Gastroesophageal sphincter (tissue), 3 donors: Measurements from ENCODE around the gene UHRF1.

Experiments used
- CTCF ChIP-seq, 4 experiments: fragments of 200-600 bp in 2 of 4; fragments of 450-650 bp in 2 of 4; sonication (generic) in 1 of 4; IDR thresholded peaks; one replicate each; pipeline ENCODE4 v1.5.1; 2017 to 2019; ENCODE audit warnings: antibody characterized with exemption in 4 of 4, mild to moderate bottlenecking in 2 of 4, moderate library complexity in 2 of 4
- EP300 ChIP-seq: sonication (generic); formaldehyde crosslinking; IDR thresholded peaks from one replicate; pipeline ENCODE4 v1.6.1; 2017; ENCODE audit warnings: antibody characterized with exemption, mild to moderate bottlenecking
- POLR2A ChIP-seq, 2 donors: fragments of 450-650 bp; IDR thresholded peaks; one replicate each; pipeline ENCODE4 v1.6.1; 2017; ENCODE audit warnings: antibody characterized with exemption in 2 of 2, mild to moderate bottlenecking in 2 of 2, moderate library complexity in 1 of 2
- POLR2AphosphoS5 ChIP-seq: sonication (generic); formaldehyde crosslinking; IDR thresholded peaks from one replicate; pipeline ENCODE4 v1.6.1; 2017; ENCODE audit warnings: antibody characterized with exemption

DNA sequence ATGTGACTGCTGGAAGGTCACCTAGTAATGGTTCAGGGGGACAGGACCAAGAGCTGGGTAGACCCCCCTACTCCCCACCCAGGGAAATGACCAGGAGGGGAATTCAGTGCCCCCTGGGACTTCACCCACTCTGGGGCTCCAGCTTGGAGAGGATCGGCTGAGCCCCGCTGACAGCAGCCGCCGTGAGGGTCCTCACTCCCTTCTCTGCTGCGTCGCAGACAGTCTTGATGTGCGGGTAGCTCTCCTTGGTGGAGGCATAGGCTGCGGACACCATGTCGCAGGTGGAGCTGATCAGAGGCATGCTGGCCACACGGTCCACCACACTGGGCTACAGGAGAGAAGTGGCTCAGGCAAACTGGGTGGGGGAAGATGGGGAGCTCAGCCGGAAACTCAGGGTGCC is 49.6 kb upstream of the UHRF1 start:
- TF ChIP-seq CTCF (IDR thresholded peaks at IDR 0.05) = no peak
- TF ChIP-seq POLR2A (IDR thresholded peaks at IDR 0.05) = no peak
- no peak for TF ChIP-seq POLR2AphosphoS5
- no peak for TF ChIP-seq EP300
